ENCODE measurements around the gene FLT1. TPM values are rescaled to one million over a fixed set of nuclear protein-coding genes. Genes with fewer than 3 reads are reported as not detected.

Gene FLT1
- total RNA-seq, 4 donors from 2014 or later = 11.1 to 37.9 (median 21.7) TPM

GRCh38 chr13:28464861-28465460 is 30.0 kb downstream of the FLT1 start:
- no peak for TF ChIP-seq CTCF (IDR thresholded peaks at IDR 0.05)
- TF ChIP-seq POLR2A (IDR thresholded peaks at IDR 0.05) = no peak
- TF ChIP-seq POLR2AphosphoS5 (IDR thresholded peaks at IDR 0.05) = no peak
- no peak for TF ChIP-seq EP300 (IDR thresholded peaks at IDR 0.05)
- WGBS, 2 donors (ENCODE audit: low coverage in 1 of 2) = 56 to 69% methylated on average over 4 to 6 of the region's 6 CpGs
- no peaks in the 10 kb centered on the region for H3K4me1 ChIP-seq
- no peak overlapping the region for H3K4me3 ChIP-seq
- no peak overlapping the region for H3K27ac ChIP-seq
- H3K36me3 ChIP-seq = no peaks in the 10 kb centered on the region
- no peaks in the 10 kb centered on the region for H3K9me3 ChIP-seq
- no peak for ATAC-seq
- peaks cover 8% of the 10 kb centered on the region for H3K27me3 ChIP-seq

- Histone ChIP-seq H3K36me3 (no peaks in the 10 kb centered on the region), H3K4me1 (no peaks in the 10 kb centered on the region), H3K4me3 (no peak overlapping the region), H3K27me3 (peaks cover 6% of the 10 kb centered on the region), H3K27ac (no peak overlapping the region), H3K9me3 (no peaks in the 10 kb centered on the region)
- no peak for TF ChIP-seq EP300 (IDR thresholded peaks at IDR 0.05)
- TF ChIP-seq CTCF (IDR thresholded peaks at IDR 0.05) = no peak
- no peak for TF ChIP-seq POLR2A (IDR thresholded peaks at IDR 0.05)
- TF ChIP-seq POLR2AphosphoS5 (IDR thresholded peaks at IDR 0.05) = no peak
- 71 to 80% methylated on average over 3 of the region's 3 CpGs for WGBS, 2 donors (ENCODE audit: low coverage in 1 of 2)
- ATAC-seq = no peak
These were observed 31.4 kb downstream of the FLT1 start for GRCh38 chr13:28463481-28463880.

GRCh38 chr13:28459911-28460310 is 35.0 kb downstream of the FLT1 start:
- no peaks in the 10 kb centered on the region for H3K4me1 ChIP-seq
- H3K36me3 ChIP-seq = no peaks in the 10 kb centered on the region
- no peak for ATAC-seq
- no peak for TF ChIP-seq POLR2A (IDR thresholded peaks at IDR 0.05)
- no peak for TF ChIP-seq CTCF (IDR thresholded peaks at IDR 0.05)
- TF ChIP-seq POLR2AphosphoS5 (IDR thresholded peaks at IDR 0.05) = no peak
- TF ChIP-seq EP300 (IDR thresholded peaks at IDR 0.05) = no peak
- 50 to 86% methylated on average over 1 of the region's 4 CpGs for WGBS, 2 donors (ENCODE audit: low coverage in 1 of 2)
- no peaks in the 10 kb centered on the region for H3K9me3 ChIP-seq
- no peak overlapping the region for H3K4me3 ChIP-seq
- peaks cover 10% of the 10 kb centered on the region for H3K27me3 ChIP-seq
- H3K27ac ChIP-seq = no peak overlapping the region

- Histone ChIP-seq H3K9me3 (no peaks in the 10 kb centered on the region), H3K27me3 (peaks cover 14% of the 10 kb centered on the region), H3K36me3 (no peaks in the 10 kb centered on the region), H3K27ac (no peak overlapping the region), H3K4me3 (no peak overlapping the region), H3K4me1 (no peaks in the 10 kb centered on the region)
- ATAC-seq = no peak
- TF ChIP-seq EP300 (IDR thresholded peaks at IDR 0.05) = no peak
- no peak for TF ChIP-seq POLR2AphosphoS5 (IDR thresholded peaks at IDR 0.05)
- no peak for TF ChIP-seq POLR2A (IDR thresholded peaks at IDR 0.05)
- WGBS, 2 donors (ENCODE audit: low coverage in 1 of 2) = 40 to 56% methylated on average over 2 of the region's 2 CpGs
These were observed 36.3 kb downstream of the FLT1 start for GRCh38 chr13:28458608-28459007.

- Histone ChIP-seq H3K9me3 (no peaks in the 10 kb centered on the region), H3K4me3 (no peak overlapping the region), H3K36me3 (no peaks in the 10 kb centered on the region), H3K27ac (no peak overlapping the region), H3K27me3 (peaks cover 19% of the 10 kb centered on the region), H3K4me1 (no peaks in the 10 kb centered on the region)
- no peak for ATAC-seq
- WGBS, 2 donors (ENCODE audit: low coverage in 1 of 2) = 79 to 100% methylated on average over 2 to 6 of the region's 7 CpGs
- TF ChIP-seq POLR2AphosphoS5 (IDR thresholded peaks at IDR 0.05) = no peak
- no peak for TF ChIP-seq CTCF (IDR thresholded peaks at IDR 0.05)
- TF ChIP-seq EP300 (IDR thresholded peaks at IDR 0.05) = no peak
- TF ChIP-seq POLR2A (IDR thresholded peaks at IDR 0.05) = no peak
These were observed 36.9 kb downstream of the FLT1 start for GRCh38 chr13:28458051-28458450.
